Neural progenitor cell (in vitro differentiated cells): Measurements from ENCODE around the gene SLC25A26.

Source experiments
- CTCF ChIP-seq: fragments of 200-600 bp; sonication (generic); IDR thresholded peaks from 2 replicates; pipeline ENCODE4 v1.5.1; 2017; ENCODE audit warnings: antibody characterized with exemption, mild to moderate bottlenecking
- EZH2 ChIP-seq: fragments of 200-600 bp; sonication (generic); IDR thresholded peaks from 2 replicates; pipeline ENCODE4 v1.6.1; 2017; ENCODE audit warnings: antibody characterized with exemption, mild to moderate bottlenecking, moderate library complexity

GRCh38 chr3:66178206-66178605 lies 42.6 kb upstream of the SLC25A26 start:
- TF ChIP-seq CTCF (no peak), EZH2 (no peak)
